Aorta (tissue), 5 donors: ENCODE results near the gene SAMD4B. TPM values are rescaled to one million over a fixed set of nuclear protein-coding genes. Genes with fewer than 3 reads are reported as not detected.

Experiments used
- ATAC-seq: fragments of 200-7000 bp; cut with Tn5 transposase; one replicate; pipeline ENCODE4 v1.9.1; 2022; ENCODE audit warnings: moderate library complexity; ENCODE audit not compliant: low FRiP score
- DNase-seq, 2 donors: peaks; one replicate each; pipeline ENCODE4 v3.0.0-alpha.2; 2020
- H3K27ac ChIP-seq, 2 donors: one replicate each; pipeline ENCODE4 v1.5.1; 2013; ENCODE audit warnings: low read length in 2 of 2, mild to moderate bottlenecking in 2 of 2, moderate library complexity in 2 of 2, control low read depth in 1 of 2, inconsistent platforms in 1 of 2, low read depth in 1 of 2
- H3K27me3 ChIP-seq, 2 donors: one replicate each; pipeline ENCODE4 v1.6.1; 2013; ENCODE audit warnings: control low read depth in 1 of 2, low read length in 1 of 2, mild to moderate bottlenecking in 1 of 2, moderate library complexity in 1 of 2; ENCODE audit not compliant: insufficient read depth in 2 of 2, control insufficient read depth in 1 of 2
- H3K36me3 ChIP-seq, 2 donors: one replicate each; pipeline ENCODE4 v1.6.1; 2013; ENCODE audit warnings: control low read depth in 1 of 2, low read length in 1 of 2, mild to moderate bottlenecking in 1 of 2; ENCODE audit not compliant: insufficient read depth in 2 of 2, control insufficient read depth in 1 of 2
- H3K4me1 ChIP-seq, 2 donors: one replicate each; pipeline ENCODE4 v1.6.1; 2013; ENCODE audit warnings: low read length in 2 of 2, control low read depth in 1 of 2, mild to moderate bottlenecking in 1 of 2, moderate library complexity in 1 of 2; ENCODE audit not compliant: insufficient read depth in 2 of 2, control insufficient read depth in 1 of 2
- H3K4me3 ChIP-seq, 2 donors: one replicate each; pipeline ENCODE4 v1.5.1; 2013; ENCODE audit warnings: low read length in 2 of 2, control low read depth in 1 of 2, mild to moderate bottlenecking in 1 of 2
- H3K9me3 ChIP-seq: one replicate; pipeline ENCODE4 v1.6.1; 2013; ENCODE audit warnings: mild to moderate bottlenecking, low read length; ENCODE audit not compliant: control insufficient read depth
- WGBS, 2 donors: extraction: QIAGEN DNeasy Blood & Tissue Kit; methylation state at CpG; one replicate each; pipeline ENCODE4 v1.1.7; 2013; 5-methylcytosine and 5-hydroxymethylcytosine counted together
- intact Hi-C, 2 donors: fragments of 100-400 bp; cut with DNase I; formaldehyde crosslinking; loops; one replicate each; pipeline versions ENCODE4 v1.14.2 to v1.15.0; 2022
- polyA plus RNA-seq, 2 donors: library from polyadenylated mRNA; stranded (reverse); fragments of 200-250 nt; gene quantifications; one replicate each; pipeline ENCODE4 v1.2.3, GENCODE V29; 2013
- total RNA-seq, 2 donors: library from RNA; stranded (reverse); fragmentation: NEBNext Ultra II Directional; extraction: Animal tissue kit (Norgen Biotek cat#: 25700); gene quantifications; one replicate each; pipeline ENCODE4 v1.2.1, GENCODE V29; 2021
- donor health status: healthy with polysubstance abuse.
- donor health status: Bipolar disorder and iron deficiency.
- donor health status: DM: no; HTN: no; CAD: no.
- donor health status: DM: no; HTN: no; CAD: no.
- donor health status: DM: yes; HTN: yes; CAD: no.

Gene SAMD4B
- total and polyA plus RNA-seq, 4 donors = 33.6 to 120 (median 105) TPM

DNA sequence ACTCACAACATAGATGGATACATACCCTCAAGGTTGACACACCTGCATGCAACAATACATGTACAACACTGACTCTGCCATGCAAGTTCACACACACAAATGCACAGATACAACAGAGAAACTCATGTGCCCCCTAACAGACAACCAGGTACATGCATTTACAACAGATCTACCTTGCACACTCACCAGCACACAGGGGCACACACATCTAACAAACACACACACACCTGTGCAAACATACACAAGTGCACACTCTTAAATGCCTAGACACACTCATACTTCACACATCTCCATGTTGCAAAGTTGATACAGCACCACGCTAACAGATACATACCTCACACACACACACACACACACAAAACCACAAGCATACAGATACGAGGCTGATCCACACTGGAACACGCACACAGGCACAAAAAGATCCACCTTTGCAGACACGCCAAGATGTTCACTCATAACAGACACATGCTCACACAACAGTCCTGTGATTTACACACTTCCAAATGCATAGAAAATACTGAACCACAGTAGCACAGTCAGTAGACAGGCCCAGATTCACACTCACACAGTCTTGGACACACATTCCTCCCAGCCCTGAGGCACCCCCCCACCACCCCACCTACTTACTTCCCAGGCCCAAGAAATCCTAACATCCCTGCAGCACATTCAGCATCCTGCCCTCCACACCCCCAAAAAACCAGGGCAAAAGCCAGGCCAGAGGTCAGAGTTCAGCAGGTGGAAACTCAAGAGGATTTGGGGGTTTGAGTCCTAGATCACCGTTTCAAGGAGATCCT is 22.9 kb upstream of the SAMD4B start:
- DNase-seq = no peak
- intact Hi-C loops = no loop called here
- Histone ChIP-seq H3K27me3 (no peaks in the 10 kb centered on the region), H3K4me3 (no peak overlapping the region), H3K9me3 (no peaks in the 10 kb centered on the region), H3K27ac (no peak overlapping the region), H3K4me1 (no peaks in the 10 kb centered on the region), H3K36me3 (no peaks in the 10 kb centered on the region)
- no peak for ATAC-seq
- 89 to 90% methylated on average over 5 of the region's 5 CpGs for WGBS, 2 donors

DNA sequence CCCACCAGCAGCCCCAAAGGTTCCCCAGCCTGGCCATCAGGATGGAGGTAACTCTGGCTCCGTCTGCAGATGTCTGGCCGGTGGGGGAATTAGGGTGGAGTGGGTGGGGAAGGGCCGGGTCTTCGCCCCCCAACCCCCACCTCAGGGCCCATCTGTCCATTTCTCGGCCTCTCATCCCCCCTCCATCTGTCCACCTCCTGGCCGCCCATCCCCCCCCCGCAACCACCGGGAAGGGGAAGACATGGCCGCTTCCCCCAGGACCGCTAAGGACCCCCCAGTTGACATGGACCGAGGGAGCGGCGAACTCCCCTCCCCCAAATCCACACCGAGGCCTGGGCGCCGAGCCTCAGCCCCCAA is 22.4 kb upstream of the SAMD4B start:
- WGBS, 2 donors = 28 to 41% methylated on average over 5 to 16 of the region's 16 CpGs
- intact Hi-C loops = no loop called here

DNA sequence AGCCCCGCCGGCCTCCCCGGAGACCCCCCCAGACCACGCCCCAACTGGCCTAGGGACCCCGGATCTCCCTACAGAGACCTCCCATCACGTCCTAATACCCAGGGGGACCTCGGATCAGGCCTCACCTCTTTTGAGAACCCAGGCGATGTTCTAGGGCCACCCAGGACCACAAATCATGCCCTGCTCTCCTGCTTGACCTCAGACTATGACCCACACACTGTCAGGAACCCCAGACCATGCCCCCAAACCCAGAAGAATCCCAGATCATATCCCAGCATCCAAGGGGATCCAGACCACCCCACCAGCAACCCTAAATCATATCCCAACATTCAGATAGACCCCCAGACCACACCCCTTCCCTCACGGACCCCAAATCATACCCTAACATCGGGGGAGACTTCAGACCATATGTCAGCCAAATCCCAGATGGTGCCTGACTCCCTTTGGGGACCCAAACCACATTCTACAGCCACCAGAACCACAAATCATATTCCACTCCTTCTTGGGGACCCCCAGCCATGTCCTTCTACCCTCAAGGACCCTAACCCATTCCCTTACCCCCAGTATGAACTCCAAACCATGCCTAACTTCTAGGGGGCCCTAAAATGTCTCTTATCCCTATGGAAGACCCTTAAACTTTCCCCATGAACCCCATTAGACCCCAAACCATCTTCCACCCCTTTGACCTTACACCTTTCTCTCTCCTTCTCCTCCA is 20.9 kb upstream of the SAMD4B start:
- Histone ChIP-seq H3K4me1 (no peaks in the 10 kb centered on the region), H3K27me3 (no peaks in the 10 kb centered on the region), H3K4me3 (peak overlapping the region; percentile 41 to 72), H3K9me3 (no peaks in the 10 kb centered on the region), H3K27ac (no peak overlapping the region), H3K36me3 (no peaks in the 10 kb centered on the region)
- no peak for ATAC-seq
- WGBS, 2 donors = 19 to 34% methylated on average over 5 to 10 of the region's 10 CpGs
- intact Hi-C loops = no loop called here
- no peak for DNase-seq

More for the DNA sequence above, 22.4 kb upstream of the SAMD4B start:
- no peak overlapping the region for H3K27ac ChIP-seq
- no peaks in the 10 kb centered on the region for H3K36me3 ChIP-seq
- DNase-seq (no peak), ATAC-seq (no peak)
- no peak overlapping the region for H3K4me3 ChIP-seq
- H3K9me3 ChIP-seq = no peaks in the 10 kb centered on the region
- no peaks in the 10 kb centered on the region for H3K4me1 ChIP-seq
- no peaks in the 10 kb centered on the region for H3K27me3 ChIP-seq

DNA sequence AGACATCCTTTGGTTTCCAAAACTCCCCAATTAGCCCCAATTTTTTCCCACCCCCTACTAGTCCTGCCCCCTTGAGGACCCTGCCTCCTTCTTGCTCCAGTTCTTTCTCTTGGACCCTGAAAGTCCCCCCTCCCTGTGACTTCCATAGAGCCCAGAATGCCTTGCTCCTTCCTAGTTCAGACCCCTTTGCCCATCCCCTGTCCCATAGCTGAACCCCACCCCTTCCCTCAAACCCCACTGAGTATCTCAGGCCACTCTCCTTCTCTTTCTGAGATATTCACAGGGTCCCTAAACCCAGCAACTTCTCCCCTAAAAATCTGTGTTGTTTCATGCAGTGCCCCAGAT is 20.4 kb upstream of the SAMD4B start:
- Histone ChIP-seq H3K4me1 (no peaks in the 10 kb centered on the region), H3K27ac (no peak overlapping the region), H3K27me3 (no peaks in the 10 kb centered on the region), H3K4me3 (no peak overlapping the region), H3K9me3 (no peaks in the 10 kb centered on the region), H3K36me3 (no peaks in the 10 kb centered on the region)
- no peak for DNase-seq
- intact Hi-C loops = no loop called here
- ATAC-seq = no peak

DNA sequence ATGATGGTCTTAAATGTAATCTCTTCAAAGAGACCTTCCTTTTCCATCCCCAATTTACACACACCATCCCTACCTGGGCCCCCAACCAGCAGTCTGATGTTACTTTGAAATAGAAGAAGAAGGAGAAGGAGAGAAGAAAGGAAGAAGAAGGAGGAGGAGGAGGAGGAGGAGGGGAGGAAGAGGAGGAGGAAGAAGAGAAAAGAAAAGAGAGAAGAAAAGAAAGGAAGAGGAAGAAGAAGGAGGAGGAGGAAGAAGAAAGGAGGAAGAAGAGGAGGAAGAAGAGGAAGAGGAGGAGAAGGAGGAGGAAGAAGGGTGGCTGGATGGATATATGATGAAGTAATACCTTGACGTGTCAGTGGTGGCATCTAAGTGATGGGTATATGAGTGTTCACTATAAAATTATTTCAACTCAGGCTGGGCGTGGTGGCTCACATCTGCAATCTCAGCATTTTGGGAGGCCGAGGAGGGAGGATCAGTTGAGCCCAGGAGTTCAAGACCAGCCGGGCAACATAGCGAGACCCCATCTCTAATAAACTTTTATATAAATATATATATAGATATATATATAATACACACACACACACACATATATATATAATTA is 17.9 kb upstream of the SAMD4B start:
- no peaks in the 10 kb centered on the region for H3K27me3 ChIP-seq
- 85 to 89% methylated on average over 5 of the region's 5 CpGs for WGBS, 2 donors
- H3K9me3 ChIP-seq = no peaks in the 10 kb centered on the region
- ATAC-seq (no peak), DNase-seq (no peak)
- H3K27ac ChIP-seq = no peak overlapping the region
- no peaks in the 10 kb centered on the region for H3K4me1 ChIP-seq
- no peak overlapping the region for H3K4me3 ChIP-seq
- H3K36me3 ChIP-seq = no peaks in the 10 kb centered on the region
- intact Hi-C loops = no loop called here

DNA sequence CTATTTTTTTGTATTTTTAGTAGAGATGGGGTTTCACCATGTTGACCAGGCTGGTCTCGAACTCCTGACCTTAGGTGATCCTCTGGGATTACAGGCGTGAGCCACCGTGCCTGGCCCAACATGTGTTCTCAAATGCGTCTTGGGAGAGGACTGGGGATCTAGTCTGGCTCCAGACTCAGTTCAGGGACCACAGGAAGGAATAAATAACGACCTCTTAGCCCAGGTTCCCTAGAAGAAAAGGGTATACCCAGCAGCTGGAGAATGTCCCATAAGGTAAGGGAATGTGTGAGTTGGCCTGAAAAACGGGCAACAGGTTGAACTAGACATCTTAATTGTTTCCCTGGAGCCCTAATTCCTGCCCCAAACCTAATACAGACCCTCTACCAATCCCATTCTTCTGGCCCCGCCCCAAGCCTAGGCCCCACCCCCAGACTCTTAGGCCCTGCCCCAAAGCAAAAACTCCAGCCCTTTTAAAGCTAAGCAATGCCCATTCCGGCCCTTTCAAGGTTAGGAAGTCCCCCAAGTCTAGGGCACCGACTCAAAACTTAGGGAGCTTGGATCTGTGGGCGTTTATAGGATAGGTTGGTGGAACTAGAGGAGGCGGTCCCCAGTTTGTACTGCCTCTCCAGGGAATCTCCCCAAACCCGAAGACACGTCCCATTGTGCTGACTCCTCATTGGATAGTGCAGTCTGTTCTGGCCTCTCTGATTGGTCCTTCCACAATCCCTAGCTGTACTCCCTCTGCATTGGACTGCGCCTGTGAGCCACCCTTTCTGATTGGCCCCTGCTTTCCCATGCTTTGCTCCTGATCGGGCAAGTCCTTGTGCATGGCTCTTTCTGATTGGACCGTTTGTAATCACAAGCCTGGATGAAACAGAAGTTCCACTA is 16.2 kb upstream of the SAMD4B start:
- no peak for ATAC-seq
- Histone ChIP-seq H3K36me3 (no peaks in the 10 kb centered on the region), H3K9me3 (no peaks in the 10 kb centered on the region), H3K4me1 (no peaks in the 10 kb centered on the region), H3K27me3 (no peaks in the 10 kb centered on the region), H3K4me3 (no peak overlapping the region), H3K27ac (no peak overlapping the region)
- intact Hi-C loops = loop anchor here (2.0 to 5.0 kb wide), 2 partner anchors 204 to 205 kb away; no protein-coding TSS in a partner anchor
- WGBS, 2 donors = 70 to 76% methylated on average over 16 of the region's 16 CpGs
- peak in 1 of 2 donors; percentile 16 for DNase-seq

DNA sequence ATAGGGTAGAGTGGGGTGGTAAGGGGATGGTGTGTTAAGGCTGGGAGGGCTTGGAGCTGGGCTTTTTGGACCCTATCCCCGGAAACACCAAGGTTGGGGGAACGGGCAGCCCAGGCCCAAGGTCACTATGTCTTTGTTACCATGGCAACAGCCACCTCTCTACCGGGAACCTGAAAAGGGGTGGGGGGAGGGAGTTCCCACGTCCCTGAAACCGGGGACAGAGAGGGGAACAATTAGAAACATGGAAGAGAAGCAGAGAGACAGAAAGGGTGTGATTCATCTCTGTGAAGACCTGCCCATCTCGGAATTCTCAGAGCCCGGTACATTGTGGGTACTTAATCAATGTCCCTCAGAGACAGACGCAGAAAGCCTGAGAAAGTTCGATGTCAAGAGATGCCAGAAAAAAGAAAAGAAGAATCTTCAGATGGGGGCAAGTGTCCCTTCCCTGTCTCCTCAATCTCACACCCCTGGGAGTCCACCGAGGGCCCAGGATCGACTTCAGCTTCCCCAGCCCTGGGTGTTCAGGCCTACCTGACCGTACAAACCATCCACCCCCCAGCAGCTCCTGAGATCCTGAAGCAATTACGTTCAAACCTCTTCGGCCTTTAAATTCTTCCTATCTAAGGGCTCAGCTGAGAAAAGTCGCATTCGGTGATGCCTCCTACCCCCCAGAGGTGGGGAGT is 14.7 kb upstream of the SAMD4B start:
- 65 to 66% methylated on average over 16 of the region's 16 CpGs for WGBS, 2 donors
- Histone ChIP-seq H3K36me3 (no peaks in the 10 kb centered on the region), H3K4me1 (no peaks in the 10 kb centered on the region), H3K27me3 (no peaks in the 10 kb centered on the region), H3K4me3 (no peak overlapping the region), H3K27ac (no peak overlapping the region), H3K9me3 (no peaks in the 10 kb centered on the region)
- DNase-seq (peak in 1 of 2 donors; percentile 34), ATAC-seq (peak; percentile 23)
- intact Hi-C loops = loop anchor here (2.0 to 5.0 kb wide), 2 partner anchors 205 to 207 kb away; no protein-coding TSS in a partner anchor
